IMR-90 (cell line): ENCODE results near the gene SIGLECL1. TPM values are rescaled to one million over a fixed set of nuclear protein-coding genes. Genes with fewer than 3 reads are reported as not detected.

ENCODE experiments used
- microRNA-seq, 2 experiments: library from miRNA; stranded (forward) in 1 of 2; unstranded in 1 of 2; fragments of 10-50 nt in 1 of 2; fragments of <30 nt in 1 of 2; gene quantifications in 1 of 2; microRNA quantifications in 1 of 2; one replicate each; pipeline versions ENCODE3 to v1.1.0; 2013 to 2020; ENCODE audit not compliant: insufficient read depth in 1 of 2, insufficient read length in 1 of 2, unreplicated experiment in 1 of 2
- polyA plus RNA-seq, 3 experiments: library from polyadenylated mRNA; depleted of rRNA; stranded (reverse); fragments of >200 nt; gene quantifications; 2 replicates each; pipeline ENCODE4 v1.2.3, GENCODE V29; 2012; ENCODE audit warnings: low replicate concordance in 1 of 3
- small RNA-seq, 5 experiments: library from RNA; depleted of rRNA; stranded (forward); fragments of <200 nt; gene quantifications; one replicate each; pipeline ENCODE3, GENCODE V24; 2012
- total RNA-seq: library from RNA; depleted of rRNA; stranded (reverse); fragments of >200 nt; gene quantifications from 2 replicates; pipeline ENCODE4 v1.2.3, GENCODE V29; 2012; rRNA removed

Gene SIGLECL1
- total and polyA plus RNA-seq, 2 of the 4 experiments (the other 2 are of a cell fraction): not detected

Small RNA genes lying within 50 kb of the gene (microRNA-seq; reads per million reads assigned to microRNA genes)
- gene MIR8074: 0 reads per million in 2 experiments

Small RNA genes lying within 50 kb of the gene (small RNA-seq; reads per million reads assigned to genes)
- gene MIR8074: 0 reads per million in 5 experiments

Other genes starting within 250 kb of the SIGLECL1 start
- not detected in 2 replicates for gene KLK8, start 249.5 kb upstream of the SIGLECL1 start, total RNA-seq
- gene KLK8, start 249.5 kb upstream of the SIGLECL1 start, polyA plus RNA-seq (2012; rRNA removed): not detected in 2 replicates
- gene KLK10, start 231.4 kb upstream of the SIGLECL1 start, total RNA-seq: not detected in 2 replicates
- gene KLK10, start 231.4 kb upstream of the SIGLECL1 start, polyA plus RNA-seq (2012; rRNA removed): not detected in 2 replicates
- gene KLK11, start 224.5 kb upstream of the SIGLECL1 start, total RNA-seq: not detected in 2 replicates
- gene KLK11, start 224.5 kb upstream of the SIGLECL1 start, polyA plus RNA-seq (2012; rRNA removed): not detected in 2 replicates
- gene KLK12, start 216.1 kb upstream of the SIGLECL1 start, total RNA-seq: not detected in 2 replicates
- not detected in 2 replicates for gene KLK12, start 216.1 kb upstream of the SIGLECL1 start, polyA plus RNA-seq (2012; rRNA removed)
- gene KLK13, start 186.0 kb upstream of the SIGLECL1 start, total RNA-seq: not detected in 2 replicates
- gene KLK13, start 186.0 kb upstream of the SIGLECL1 start, polyA plus RNA-seq (2012; rRNA removed): 0.16 TPM in 1 of 2 replicates, not detected in the other
- gene KLK14, start 168.2 kb upstream of the SIGLECL1 start, total RNA-seq: not detected in 2 replicates
- not detected in 2 replicates for gene KLK14, start 168.2 kb upstream of the SIGLECL1 start, polyA plus RNA-seq (2012; rRNA removed)
- 2.0 and 2.2 TPM in 2 replicates for gene CTU1, start 142.7 kb upstream of the SIGLECL1 start, total RNA-seq
- gene CTU1, start 142.7 kb upstream of the SIGLECL1 start, polyA plus RNA-seq (2012; rRNA removed): 3.3 and 6.4 TPM in 2 replicates
- not detected in 2 replicates for gene SIGLEC9, start 126.2 kb upstream of the SIGLECL1 start, total RNA-seq
- 0.03 TPM in 1 of 2 replicates, not detected in the other for gene SIGLEC9, start 126.2 kb upstream of the SIGLECL1 start, polyA plus RNA-seq (2012; rRNA removed)
- not detected in 2 replicates for gene SIGLEC7, start 108.8 kb upstream of the SIGLECL1 start, total RNA-seq
- not detected in 2 replicates for gene SIGLEC7, start 108.8 kb upstream of the SIGLECL1 start, polyA plus RNA-seq (2012; rRNA removed)
- gene CD33, start 26.0 kb upstream of the SIGLECL1 start, total RNA-seq: not detected in 2 replicates
- not detected in 2 replicates for gene CD33, start 26.0 kb upstream of the SIGLECL1 start, polyA plus RNA-seq (2012; rRNA removed)
- not detected in 2 replicates for gene IGLON5, start 60.6 kb downstream of the SIGLECL1 start, total RNA-seq
- not detected in 2 replicates for gene IGLON5, start 60.6 kb downstream of the SIGLECL1 start, polyA plus RNA-seq (2012; rRNA removed)
- gene VSIG10L, start 91.1 kb downstream of the SIGLECL1 start, total RNA-seq: under 0.01 and 0.18 TPM in 2 replicates
- gene VSIG10L, start 91.1 kb downstream of the SIGLECL1 start, polyA plus RNA-seq (2012; rRNA removed): 1.2 and 1.4 TPM in 2 replicates
- 166 and 175 TPM in 2 replicates for gene ETFB, start 115.3 kb downstream of the SIGLECL1 start, total RNA-seq
- gene ETFB, start 115.3 kb downstream of the SIGLECL1 start, polyA plus RNA-seq (2012; rRNA removed): 141 and 151 TPM in 2 replicates
- gene CLDND2, start 117.9 kb downstream of the SIGLECL1 start, total RNA-seq: not detected in 2 replicates
- gene CLDND2, start 117.9 kb downstream of the SIGLECL1 start, polyA plus RNA-seq (2012; rRNA removed): not detected in 2 replicates
- gene NKG7, start 121.6 kb downstream of the SIGLECL1 start, total RNA-seq: not detected in 2 replicates
- not detected in 2 replicates for gene NKG7, start 121.6 kb downstream of the SIGLECL1 start, polyA plus RNA-seq (2012; rRNA removed)
- gene LIM2, start 136.9 kb downstream of the SIGLECL1 start, total RNA-seq: not detected in 2 replicates
- not detected in 2 replicates for gene LIM2, start 136.9 kb downstream of the SIGLECL1 start, polyA plus RNA-seq (2012; rRNA removed)
- not detected in 2 replicates for gene C19orf84, start 139.5 kb downstream of the SIGLECL1 start, total RNA-seq
- gene C19orf84, start 139.5 kb downstream of the SIGLECL1 start, polyA plus RNA-seq (2012; rRNA removed): not detected in 2 replicates
- gene SIGLEC10, start 166.6 kb downstream of the SIGLECL1 start, total RNA-seq: not detected in 2 replicates
- gene SIGLEC10, start 166.6 kb downstream of the SIGLECL1 start, polyA plus RNA-seq (2012; rRNA removed): not detected in 2 replicates
- not detected in 2 replicates for gene SIGLEC8, start 207.4 kb downstream of the SIGLECL1 start, total RNA-seq
- not detected in 2 replicates for gene SIGLEC8, start 207.4 kb downstream of the SIGLECL1 start, polyA plus RNA-seq (2012; rRNA removed)
- not detected in 2 replicates for gene CEACAM18, start 227.5 kb downstream of the SIGLECL1 start, total RNA-seq
- gene CEACAM18, start 227.5 kb downstream of the SIGLECL1 start, polyA plus RNA-seq (2012; rRNA removed): not detected in 2 replicates